ENCODE measurements around the gene TNRC18.
"Not testable (repeated sequence)": the region's sequence is repeated elsewhere in the genome, so short reads cannot be mapped to it uniquely, and the experiment has no call there.

The TNRC18 gene

DNA sequence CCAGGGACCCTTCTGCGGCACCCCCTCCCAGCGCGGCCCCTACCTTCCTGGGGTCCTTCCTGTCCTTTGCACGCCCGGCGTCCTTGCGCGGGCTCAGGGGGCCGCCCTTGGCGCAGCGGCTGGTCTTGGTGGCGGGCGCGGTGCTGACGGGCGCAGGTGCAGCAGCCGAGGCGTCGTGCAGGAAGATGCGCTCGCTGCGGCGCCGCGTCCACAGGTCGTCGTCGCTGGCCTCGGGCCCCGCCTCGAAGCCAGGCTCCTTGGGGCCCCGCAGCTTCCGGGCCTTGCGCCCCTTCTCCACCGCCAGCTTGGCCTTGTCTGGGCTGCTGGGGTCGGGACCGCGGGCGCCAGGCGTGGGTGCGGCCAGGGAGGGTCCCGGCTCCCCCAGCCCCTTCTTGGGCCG, 91.1 kb downstream of the TNRC18 start:
- no peak for DNase-seq (ENCODE audit: low read depth)
- TF ChIP-seq, protein P1, sequence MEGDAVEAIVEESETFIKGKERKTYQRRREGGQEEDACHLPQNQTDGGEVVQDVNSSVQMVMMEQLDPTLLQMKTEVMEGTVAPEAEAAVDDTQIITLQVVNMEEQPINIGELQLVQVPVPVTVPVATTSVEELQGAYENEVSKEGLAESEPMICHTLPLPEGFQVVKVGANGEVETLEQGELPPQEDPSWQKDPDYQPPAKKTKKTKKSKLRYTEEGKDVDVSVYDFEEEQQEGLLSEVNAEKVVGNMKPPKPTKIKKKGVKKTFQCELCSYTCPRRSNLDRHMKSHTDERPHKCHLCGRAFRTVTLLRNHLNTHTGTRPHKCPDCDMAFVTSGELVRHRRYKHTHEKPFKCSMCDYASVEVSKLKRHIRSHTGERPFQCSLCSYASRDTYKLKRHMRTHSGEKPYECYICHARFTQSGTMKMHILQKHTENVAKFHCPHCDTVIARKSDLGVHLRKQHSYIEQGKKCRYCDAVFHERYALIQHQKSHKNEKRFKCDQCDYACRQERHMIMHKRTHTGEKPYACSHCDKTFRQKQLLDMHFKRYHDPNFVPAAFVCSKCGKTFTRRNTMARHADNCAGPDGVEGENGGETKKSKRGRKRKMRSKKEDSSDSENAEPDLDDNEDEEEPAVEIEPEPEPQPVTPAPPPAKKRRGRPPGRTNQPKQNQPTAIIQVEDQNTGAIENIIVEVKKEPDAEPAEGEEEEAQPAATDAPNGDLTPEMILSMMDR (conservative IDR thresholded peaks at IDR 0.05; ENCODE audit: low read depth, low read length), result no peak
- H3K4me3 ChIP-seq (ENCODE audit: low read depth, low read length), result no peak overlapping the region

GRCh38 chr7:5330288-5330687, 93.3 kb downstream of the TNRC18 start:
- TF ChIP-seq, protein P1 (conservative IDR thresholded peaks at IDR 0.05; ENCODE audit: low read depth, low read length), result no peak
- DNase-seq (ENCODE audit: low read depth), result no peak
- no peak overlapping the region for H3K4me3 ChIP-seq (ENCODE audit: low read depth, low read length)

DNA sequence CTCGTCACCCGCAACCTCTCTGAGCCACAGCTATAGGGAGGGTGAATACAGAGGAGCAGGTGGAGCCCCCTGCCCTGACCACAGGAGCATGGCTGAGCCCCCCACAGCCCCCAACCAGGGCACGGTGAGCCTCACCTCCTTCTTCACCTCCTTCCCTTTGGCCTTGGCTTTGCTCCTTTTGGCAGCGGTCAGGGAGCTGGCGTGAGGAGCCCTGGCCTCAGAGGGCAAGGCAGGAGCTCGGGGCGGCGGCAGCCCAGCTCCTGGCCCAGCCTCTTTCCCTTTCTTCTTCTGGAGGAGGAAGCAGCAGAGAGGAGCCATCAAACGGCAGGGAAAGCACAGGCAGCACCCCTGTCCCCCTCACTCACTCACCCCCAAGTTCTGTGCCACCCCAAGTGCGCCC, 98.7 kb downstream of the TNRC18 start:
- no peak for DNase-seq (ENCODE audit: low read depth)
- TF ChIP-seq, protein P1 (conservative IDR thresholded peaks at IDR 0.05; ENCODE audit: low read depth, low read length), result no peak
- H3K4me3 ChIP-seq (ENCODE audit: low read depth, low read length), result no peak overlapping the region

GRCh38 chr7:5323800-5324781, 99.5 kb downstream of the TNRC18 start:
- not testable (repeated sequence) for H3K4me3 ChIP-seq (ENCODE audit: low read depth, low read length); DNase-seq (ENCODE audit: low read depth)

DNA sequence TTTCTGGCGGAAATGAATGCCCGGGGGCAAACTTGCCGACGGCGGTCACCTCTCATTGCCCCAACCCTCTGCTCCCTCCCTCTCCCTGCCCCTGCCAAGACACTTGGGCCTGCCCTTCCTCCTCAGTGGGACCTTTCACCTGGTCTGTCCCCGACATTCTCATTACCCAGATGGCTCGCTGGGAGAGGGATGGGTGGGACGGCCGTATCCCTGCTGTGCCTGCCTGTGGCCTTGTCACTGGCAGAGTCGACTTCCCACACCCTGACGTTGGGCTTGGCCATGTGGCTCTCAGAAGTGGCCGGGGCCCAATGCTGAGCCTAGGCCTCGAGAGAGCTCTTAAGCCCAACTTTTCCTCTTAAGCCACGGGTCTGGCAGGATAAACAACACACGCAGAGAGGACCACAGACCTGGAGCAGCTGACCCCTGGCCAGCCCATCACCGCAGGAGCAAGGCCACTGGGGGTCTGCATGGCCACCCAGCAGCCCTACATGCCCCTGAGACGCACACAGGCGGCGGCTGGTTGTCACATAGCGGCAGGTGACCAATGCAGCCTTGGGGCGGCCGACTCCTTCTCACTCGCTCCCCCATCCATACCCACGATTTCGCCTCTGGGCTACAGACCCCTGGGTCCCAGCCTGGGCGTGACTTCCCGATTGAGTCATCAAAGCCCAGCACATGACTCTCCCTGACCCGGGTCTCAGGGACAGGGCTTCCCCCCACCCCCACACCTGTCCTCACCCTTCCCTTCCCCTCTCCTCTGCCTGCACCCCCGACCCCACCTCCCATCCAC, 100.8 kb downstream of the TNRC18 start:
- no peak for DNase-seq (ENCODE audit: low read depth)
- TF ChIP-seq, protein P1 (conservative IDR thresholded peaks at IDR 0.05; ENCODE audit: low read depth, low read length), result no peak
- H3K4me3 ChIP-seq (ENCODE audit: low read depth, low read length), result no peak overlapping the region

- no peak overlapping the region for H3K4me3 ChIP-seq (ENCODE audit: low read depth, low read length)
- no peak for DNase-seq (ENCODE audit: low read depth)
- TF ChIP-seq, protein P1 (conservative IDR thresholded peaks at IDR 0.05; ENCODE audit: low read depth, low read length), result no peak
Observed at GRCh38 chr7:5320802-5321396, 102.7 kb downstream of the TNRC18 start.

DNA sequence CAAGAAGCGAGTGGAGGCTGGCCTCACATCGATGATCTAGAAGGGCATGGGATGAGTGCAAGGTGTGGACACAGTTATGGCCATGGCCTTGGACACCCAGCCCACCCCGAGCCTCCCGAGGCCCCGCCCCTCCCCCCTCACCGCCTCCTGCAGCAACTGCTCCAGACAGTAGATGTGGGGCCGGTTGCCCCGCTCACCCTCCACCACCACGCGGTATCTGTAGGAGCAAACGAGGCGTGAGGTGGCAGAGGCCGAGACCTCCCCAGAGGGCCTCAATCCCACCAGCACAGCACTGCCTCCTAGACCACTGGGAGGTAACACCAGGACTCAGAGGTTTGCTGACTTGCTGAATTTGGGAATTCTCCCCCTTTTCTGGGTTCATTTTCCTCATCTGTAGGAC, 103.2 kb downstream of the TNRC18 start:
- H3K4me3 ChIP-seq (ENCODE audit: low read depth, low read length), result no peak overlapping the region
- TF ChIP-seq, protein P1 (conservative IDR thresholded peaks at IDR 0.05; ENCODE audit: low read depth, low read length), result no peak
- no peak for DNase-seq (ENCODE audit: low read depth)

DNA sequence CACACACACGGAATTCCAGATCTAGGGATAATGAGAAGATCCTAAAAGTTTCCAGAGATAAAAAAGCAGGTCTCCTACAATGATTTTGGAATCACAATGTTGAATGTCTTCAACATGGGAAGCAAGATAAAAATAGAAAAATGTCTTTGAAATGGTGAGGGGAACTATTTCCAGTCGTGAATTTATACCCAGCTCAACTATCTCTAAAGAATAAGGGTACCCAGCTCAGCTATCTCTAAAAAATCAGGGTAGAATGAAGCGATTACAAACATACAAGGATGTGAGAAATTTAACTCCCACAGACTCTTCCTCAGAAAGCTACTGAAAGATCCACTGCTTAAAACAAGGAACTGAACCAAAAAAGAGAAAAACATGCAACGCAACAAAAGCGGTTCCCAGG, 105.0 kb downstream of the TNRC18 start:
- not testable (repeated sequence) for DNase-seq (ENCODE audit: low read depth); H3K4me3 ChIP-seq (ENCODE audit: low read depth, low read length)
